ENCODE data around the gene CADM1.

The CADM1 gene

GRCh38 chr11:115178705-115179104, 325.5 kb downstream of the CADM1 start:
- Histone ChIP-seq H3K36me3 (ENCODE audit: low read depth) (no peaks in the 10 kb centered on the region), H3K4me1 (ENCODE audit: insufficient read depth, poor library complexity, severe bottlenecking) (no peaks in the 10 kb centered on the region), H3K9me3 (ENCODE audit: severe bottlenecking) (no peaks in the 10 kb centered on the region), H3K4me3 (ENCODE audit: severe bottlenecking) (no peak overlapping the region), H3K27me3 (ENCODE audit: insufficient read depth, poor library complexity, severe bottlenecking) (no peaks in the 10 kb centered on the region), H3K27ac (ENCODE audit: poor library complexity, severe bottlenecking) (no peak overlapping the region)
- no peak for DNase-seq (ENCODE audit: low spot score)
- ATAC-seq (ENCODE audit: low read depth), result no peak
- no peak for TF ChIP-seq CTCF (IDR thresholded peaks at IDR 0.05; ENCODE audit: poor library complexity, severe bottlenecking)

- H3K27ac ChIP-seq (ENCODE audit: poor library complexity, severe bottlenecking), result no peak overlapping the region
- H3K4me1 ChIP-seq (ENCODE audit: insufficient read depth, poor library complexity, severe bottlenecking), result no peaks in the 10 kb centered on the region
- TF ChIP-seq CTCF (IDR thresholded peaks at IDR 0.05; ENCODE audit: poor library complexity, severe bottlenecking), result no peak
- H3K9me3 ChIP-seq (ENCODE audit: severe bottlenecking), result no peaks in the 10 kb centered on the region
- H3K27me3 ChIP-seq (ENCODE audit: insufficient read depth, poor library complexity, severe bottlenecking), result no peaks in the 10 kb centered on the region
- H3K4me3 ChIP-seq (ENCODE audit: severe bottlenecking), result no peak overlapping the region
- no peak for DNase-seq (ENCODE audit: low spot score)
- no peaks in the 10 kb centered on the region for H3K36me3 ChIP-seq (ENCODE audit: low read depth)
- no peak for ATAC-seq (ENCODE audit: low read depth)
Observed at GRCh38 chr11:115173136-115173535, 331.1 kb downstream of the CADM1 start.

- Histone ChIP-seq H3K27me3 (ENCODE audit: insufficient read depth, poor library complexity, severe bottlenecking) (no peaks in the 10 kb centered on the region), H3K9me3 (ENCODE audit: severe bottlenecking) (no peaks in the 10 kb centered on the region), H3K4me3 (ENCODE audit: severe bottlenecking) (no peak overlapping the region), H3K4me1 (ENCODE audit: insufficient read depth, poor library complexity, severe bottlenecking) (no peaks in the 10 kb centered on the region), H3K36me3 (ENCODE audit: low read depth) (no peaks in the 10 kb centered on the region), H3K27ac (ENCODE audit: poor library complexity, severe bottlenecking) (no peak overlapping the region)
- ATAC-seq (ENCODE audit: low read depth), result no peak
- DNase-seq (ENCODE audit: low spot score), result no peak
- peak; percentile 70 for TF ChIP-seq CTCF (IDR thresholded peaks at IDR 0.05; ENCODE audit: poor library complexity, severe bottlenecking)
Observed at GRCh38 chr11:115170133-115170815, 333.9 kb downstream of the CADM1 start.

- Histone ChIP-seq H3K36me3 (ENCODE audit: low read depth) (no peaks in the 10 kb centered on the region), H3K4me3 (ENCODE audit: severe bottlenecking) (no peak overlapping the region), H3K9me3 (ENCODE audit: severe bottlenecking) (no peaks in the 10 kb centered on the region), H3K27me3 (ENCODE audit: insufficient read depth, poor library complexity, severe bottlenecking) (no peaks in the 10 kb centered on the region), H3K4me1 (ENCODE audit: insufficient read depth, poor library complexity, severe bottlenecking) (no peaks in the 10 kb centered on the region), H3K27ac (ENCODE audit: poor library complexity, severe bottlenecking) (no peak overlapping the region)
- no peak for TF ChIP-seq CTCF (IDR thresholded peaks at IDR 0.05; ENCODE audit: poor library complexity, severe bottlenecking)
- no peak for ATAC-seq (ENCODE audit: low read depth)
- no peak for DNase-seq (ENCODE audit: low spot score)
Observed at GRCh38 chr11:115169251-115169650, 335.0 kb downstream of the CADM1 start.

GRCh38 chr11:115168686-115169085, 335.5 kb downstream of the CADM1 start:
- Histone ChIP-seq H3K27ac (ENCODE audit: poor library complexity, severe bottlenecking) (no peak overlapping the region), H3K36me3 (ENCODE audit: low read depth) (no peaks in the 10 kb centered on the region), H3K9me3 (ENCODE audit: severe bottlenecking) (no peaks in the 10 kb centered on the region), H3K27me3 (ENCODE audit: insufficient read depth, poor library complexity, severe bottlenecking) (no peaks in the 10 kb centered on the region), H3K4me3 (ENCODE audit: severe bottlenecking) (no peak overlapping the region), H3K4me1 (ENCODE audit: insufficient read depth, poor library complexity, severe bottlenecking) (no peaks in the 10 kb centered on the region)
- DNase-seq (ENCODE audit: low spot score) (no peak), ATAC-seq (ENCODE audit: low read depth) (no peak)
- TF ChIP-seq CTCF (IDR thresholded peaks at IDR 0.05; ENCODE audit: poor library complexity, severe bottlenecking), result no peak

All from RWPE2 (cell line).